ENCODE results near the gene PDE4D.

Gene PDE4D

GRCh38 chr5:59779453-59779852 lies 114.1 kb downstream of the PDE4D start:
- no peak for FAIRE-seq

DNA sequence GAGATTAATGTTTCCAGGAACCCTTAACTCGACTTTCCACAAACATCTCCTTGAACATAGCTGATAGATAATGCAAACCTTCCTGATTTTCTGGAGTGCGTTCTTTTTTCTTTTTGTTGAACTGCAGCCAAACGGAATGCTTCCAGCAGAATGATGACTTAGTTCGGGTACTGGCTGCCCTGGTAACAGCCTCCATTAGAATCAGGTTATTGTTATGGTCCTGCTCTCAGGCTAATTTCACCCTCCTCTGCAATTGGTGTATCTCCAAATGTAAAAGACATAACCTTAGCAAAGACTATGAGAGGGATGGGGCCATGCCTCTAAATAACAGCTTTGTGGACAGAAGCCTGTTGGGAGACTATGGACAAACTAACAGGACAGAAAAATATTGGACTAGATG lies 116.5 kb downstream of the PDE4D start:
- no peak for TF ChIP-seq TAF1 (IDR thresholded peaks at IDR 0.05; ENCODE audit: borderline replicate concordance, low read depth, low read length)
- no peak for TF ChIP-seq POLR2AphosphoS5 (IDR thresholded peaks at IDR 0.05; ENCODE audit: low read depth, low read length)
- no peak for TF ChIP-seq POLR2A (IDR thresholded peaks at IDR 0.05; ENCODE audit: low read depth, low read length)
- FAIRE-seq (no peak), DNase-seq (ENCODE audit: insufficient read length) (no peak)

More at GRCh38 chr5:59779453-59779852, 114.1 kb downstream of the PDE4D start:
- TF ChIP-seq POLR2AphosphoS5 (IDR thresholded peaks at IDR 0.05; ENCODE audit: low read depth, low read length), result no peak
- TF ChIP-seq POLR2A (IDR thresholded peaks at IDR 0.05; ENCODE audit: low read depth, low read length), result no peak
- TF ChIP-seq TAF1 (IDR thresholded peaks at IDR 0.05; ENCODE audit: borderline replicate concordance, low read depth, low read length), result no peak
- DNase-seq (ENCODE audit: insufficient read length), result no peak

- peak; percentile 36 for FAIRE-seq
- TF ChIP-seq POLR2A (IDR thresholded peaks at IDR 0.05; ENCODE audit: low read depth, low read length) (no peak), TAF1 (IDR thresholded peaks at IDR 0.05; ENCODE audit: borderline replicate concordance, low read depth, low read length) (no peak), POLR2AphosphoS5 (IDR thresholded peaks at IDR 0.05; ENCODE audit: low read depth, low read length) (no peak)
- no peak for DNase-seq (ENCODE audit: insufficient read length)
These were observed 120.2 kb downstream of the PDE4D start for GRCh38 chr5:59773294-59773693.

- DNase-seq (ENCODE audit: insufficient read length), result no peak
- TF ChIP-seq POLR2A (IDR thresholded peaks at IDR 0.05; ENCODE audit: low read depth, low read length) (no peak), POLR2AphosphoS5 (IDR thresholded peaks at IDR 0.05; ENCODE audit: low read depth, low read length) (no peak), TAF1 (IDR thresholded peaks at IDR 0.05; ENCODE audit: borderline replicate concordance, low read depth, low read length) (no peak)
- FAIRE-seq, result no peak
These were observed 120.8 kb downstream of the PDE4D start for GRCh38 chr5:59772757-59773156.

DNA sequence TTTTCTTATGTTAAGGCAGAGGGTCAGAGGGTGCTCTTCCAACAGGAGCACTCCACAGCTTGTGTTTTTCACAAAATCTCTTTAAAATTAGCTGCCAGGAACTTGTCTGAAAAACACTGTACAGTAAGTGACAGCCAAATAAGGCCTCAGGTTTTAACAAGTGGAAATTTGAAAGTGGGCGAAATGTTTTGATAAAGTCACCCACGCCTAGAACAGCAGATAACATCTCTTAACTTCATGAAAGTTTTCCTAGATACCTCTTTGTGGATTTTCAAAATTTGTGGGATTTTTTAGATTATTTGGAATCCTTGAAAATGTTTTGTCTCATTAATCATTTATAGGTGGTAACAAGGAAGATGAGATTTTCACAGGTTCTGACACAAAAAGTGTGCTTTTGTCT lies 121.3 kb downstream of the PDE4D start:
- FAIRE-seq (no peak), DNase-seq (ENCODE audit: insufficient read length) (no peak)
- no peak for TF ChIP-seq POLR2A (IDR thresholded peaks at IDR 0.05; ENCODE audit: low read depth, low read length)
- TF ChIP-seq TAF1 (IDR thresholded peaks at IDR 0.05; ENCODE audit: borderline replicate concordance, low read depth, low read length), result no peak

GRCh38 chr5:59770953-59771352 lies 122.6 kb downstream of the PDE4D start:
- TF ChIP-seq TAF1 (IDR thresholded peaks at IDR 0.05; ENCODE audit: borderline replicate concordance, low read depth, low read length) (no peak), POLR2AphosphoS5 (IDR thresholded peaks at IDR 0.05; ENCODE audit: low read depth, low read length) (no peak), POLR2A (IDR thresholded peaks at IDR 0.05; ENCODE audit: low read depth, low read length) (no peak)
- FAIRE-seq (no peak), DNase-seq (ENCODE audit: insufficient read length) (no peak)

- no peak for TF ChIP-seq POLR2A (IDR thresholded peaks at IDR 0.05; ENCODE audit: low read depth, low read length)
- TF ChIP-seq TAF1 (IDR thresholded peaks at IDR 0.05; ENCODE audit: borderline replicate concordance, low read depth, low read length), result no peak
- TF ChIP-seq POLR2AphosphoS5 (IDR thresholded peaks at IDR 0.05; ENCODE audit: low read depth, low read length), result no peak
- DNase-seq (ENCODE audit: insufficient read length) (no peak), FAIRE-seq (no peak)
These were observed 123.7 kb downstream of the PDE4D start for GRCh38 chr5:59769832-59770231.

DNA sequence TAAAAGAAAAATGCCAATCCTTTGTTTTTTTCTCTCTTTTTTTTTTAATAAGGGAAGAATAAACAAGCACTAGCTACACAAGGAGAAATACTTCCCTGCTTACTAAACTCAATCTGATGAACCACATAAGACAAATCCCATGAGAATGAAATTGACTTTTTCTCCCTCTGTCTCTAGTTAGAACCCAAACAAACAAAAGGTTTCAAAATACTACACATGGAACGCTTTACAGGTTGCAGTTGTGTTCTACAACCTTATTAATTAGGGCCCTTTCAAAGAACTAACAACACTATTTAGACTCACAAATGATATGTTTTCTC lies 124.5 kb downstream of the PDE4D start:
- DNase-seq (ENCODE audit: insufficient read length), result no peak
- FAIRE-seq, result no peak
- no peak for TF ChIP-seq TAF1 (IDR thresholded peaks at IDR 0.05; ENCODE audit: borderline replicate concordance, low read depth, low read length)
- TF ChIP-seq POLR2AphosphoS5 (IDR thresholded peaks at IDR 0.05; ENCODE audit: low read depth, low read length), result no peak
- no peak for TF ChIP-seq POLR2A (IDR thresholded peaks at IDR 0.05; ENCODE audit: low read depth, low read length)

DNA sequence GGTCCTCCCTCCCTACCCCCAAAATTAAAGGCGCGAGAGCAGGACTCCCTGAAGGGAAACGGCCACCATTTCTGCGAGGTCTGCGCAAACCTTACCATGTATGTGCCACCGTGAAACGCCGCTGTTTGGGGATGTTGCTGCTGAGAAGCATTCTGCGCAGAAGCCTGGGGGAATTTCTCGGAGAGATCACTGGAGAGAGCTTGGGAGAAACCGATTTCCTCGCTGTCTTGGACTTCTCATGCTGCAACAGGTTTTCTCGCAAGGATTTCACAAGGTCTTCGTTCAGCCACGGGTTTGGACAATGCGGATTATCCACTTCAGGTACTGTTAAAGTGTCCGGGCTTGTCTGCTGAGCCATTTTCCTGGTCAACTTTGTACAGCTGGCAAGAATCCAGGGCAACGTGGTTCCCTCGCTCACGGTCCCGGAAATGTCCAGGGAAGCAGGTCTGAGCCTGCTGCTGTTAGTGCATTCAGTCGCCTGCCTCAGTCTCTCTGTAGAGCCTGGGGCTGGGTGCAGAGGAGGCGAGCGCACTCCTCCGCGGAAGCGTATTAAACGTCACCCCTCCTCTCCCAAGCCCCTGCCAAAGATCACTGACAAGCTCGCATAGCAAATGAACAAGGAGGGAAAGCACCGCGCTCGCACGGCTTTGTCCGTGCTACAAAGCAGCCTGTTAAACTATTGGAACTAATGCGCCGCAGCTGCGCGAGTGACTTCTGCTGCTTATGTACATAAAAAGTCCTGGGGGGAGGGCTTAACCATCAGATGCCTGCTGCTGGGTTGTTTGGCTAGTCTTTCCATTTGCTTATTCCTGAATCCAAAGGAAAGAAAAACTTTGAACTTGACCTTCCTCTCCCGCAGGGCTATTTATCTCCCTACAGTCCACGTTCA lies 125.1 kb downstream of the PDE4D start:
- TF ChIP-seq POLR2AphosphoS5 (IDR thresholded peaks at IDR 0.05; ENCODE audit: low read depth, low read length), result no peak
- TF ChIP-seq TAF1 (IDR thresholded peaks at IDR 0.05; ENCODE audit: borderline replicate concordance, low read depth, low read length), result no peak
- TF ChIP-seq POLR2A (IDR thresholded peaks at IDR 0.05; ENCODE audit: low read depth, low read length), result no peak
- FAIRE-seq (peak; percentile 91), DNase-seq (ENCODE audit: insufficient read length) (no peak)

DNA sequence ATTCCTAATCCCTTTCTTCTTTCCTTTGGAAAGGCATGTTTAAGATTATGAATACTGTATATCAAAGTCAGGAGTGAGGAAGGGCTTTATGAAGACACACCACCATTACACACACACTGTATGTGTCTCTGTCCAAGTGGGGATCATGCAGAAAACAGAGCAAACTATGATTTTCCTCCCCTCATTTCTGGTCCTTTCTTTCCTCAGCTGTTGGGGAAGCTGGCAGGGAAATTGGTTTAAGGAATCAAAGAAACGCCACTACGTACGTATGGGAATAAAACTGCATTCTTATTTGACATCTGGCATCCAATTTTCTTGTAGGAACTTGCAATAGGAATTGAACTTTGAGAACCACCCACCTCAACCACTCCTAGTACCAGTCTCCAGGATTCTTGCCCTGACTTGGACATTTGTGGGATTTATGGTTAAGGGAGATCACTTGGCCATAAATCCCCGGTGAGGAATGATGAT lies 125.8 kb downstream of the PDE4D start:
- FAIRE-seq, result no peak
- DNase-seq (ENCODE audit: insufficient read length), result no peak

GRCh38 chr5:59767211-59767605 lies 126.3 kb downstream of the PDE4D start:
- TF ChIP-seq POLR2A (IDR thresholded peaks at IDR 0.05; ENCODE audit: low read depth, low read length) (no peak), TAF1 (IDR thresholded peaks at IDR 0.05; ENCODE audit: borderline replicate concordance, low read depth, low read length) (no peak), POLR2AphosphoS5 (IDR thresholded peaks at IDR 0.05; ENCODE audit: low read depth, low read length) (no peak)
- DNase-seq (ENCODE audit: insufficient read length) (no peak), FAIRE-seq (no peak)

More for the DNA sequence above, 125.8 kb downstream of the PDE4D start:
- TF ChIP-seq POLR2AphosphoS5 (IDR thresholded peaks at IDR 0.05; ENCODE audit: low read depth, low read length) (no peak), TAF1 (IDR thresholded peaks at IDR 0.05; ENCODE audit: borderline replicate concordance, low read depth, low read length) (no peak), POLR2A (IDR thresholded peaks at IDR 0.05; ENCODE audit: low read depth, low read length) (no peak)
